Right lobe of liver (tissue), 6 donors: ENCODE results near the gene IL15RA. TPM values are rescaled to one million over a fixed set of nuclear protein-coding genes. Genes with fewer than 3 reads are reported as not detected.

Source experiments
- ATAC-seq, 4 donors: fragments of 200-7000 bp; cut with Tn5 transposase; one replicate each; pipeline ENCODE4 v1.9.1; 2020; ENCODE audit warnings: mild to moderate bottlenecking in 4 of 4, moderate library complexity in 4 of 4
- DNase-seq, 3 donors: peaks; one replicate each; pipeline ENCODE4 v3.0.0-alpha.2; 2020
- H3K27ac ChIP-seq, 3 donors: fragments of 200-600 bp; one replicate each; pipeline ENCODE4 v1.8.0; 2022
- H3K27me3 ChIP-seq, 2 donors: fragments of 200-600 bp; one replicate each; pipeline ENCODE4 v1.8.0; 2022
- H3K36me3 ChIP-seq, 4 donors: fragments of 200-600 bp; sonication (generic) in 1 of 4; one replicate each; pipeline versions ENCODE4 v1.5.1 to v1.8.0; 2017 to 2022; ENCODE audit warnings: control low read depth in 1 of 4
- H3K4me1 ChIP-seq, 4 donors: fragments of 200-600 bp; sonication (generic) in 1 of 4; one replicate each; pipeline versions ENCODE4 v1.5.1 to v1.8.0; 2017 to 2022; ENCODE audit warnings: control low read depth in 1 of 4
- H3K4me3 ChIP-seq, 3 donors: fragments of 200-600 bp; one replicate each; pipeline ENCODE4 v1.8.0; 2022
- H3K9me3 ChIP-seq, 4 donors: fragments of 200-600 bp; sonication (generic) in 1 of 4; one replicate each; pipeline versions ENCODE4 v1.5.1 to v1.8.0; 2017 to 2022; ENCODE audit warnings: control low read depth in 1 of 4
- POLR2A ChIP-seq: fragments of 450-650 bp; IDR thresholded peaks from one replicate; pipeline ENCODE4 v1.6.1; 2017; ENCODE audit warnings: antibody characterized with exemption, mild to moderate bottlenecking
- WGBS: methylation state at CpG from one replicate; pipeline ENCODE4 v1.1.6; 2018; ENCODE audit warnings: low coverage, low lambda C conversion rate; ENCODE audit not compliant: insufficient coverage; ENCODE audit errors: missing lambda C conversion rate; 5-methylcytosine and 5-hydroxymethylcytosine counted together
- intact Hi-C, 2 donors: fragments of 100-400 bp; cut with DNase I; formaldehyde crosslinking; loops; one replicate each; pipeline versions ENCODE4 v1.11.2 to v1.14.1; 2022
- total RNA-seq, 6 experiments: library from RNA; depleted of rRNA in 2 of 6; stranded (reverse); fragments of >200 nt in 2 of 6; fragmentation: NEBNext Ultra II Directional in 3 of 6; extraction: Animal tissue kit (Norgen Biotek cat#: 25700) in 3 of 6; gene quantifications; one replicate each; pipeline versions ENCODE4 v1.1.0 to v1.2.4, GENCODE V29; 2016 to 2023
- TF ChIP-seq, protein P1 (sequence below), 4 donors: fragments of 200-600 bp in 3 of 4; fragments of 450-650 bp in 1 of 4; IDR thresholded peaks; one replicate each; pipeline versions ENCODE4 v1.5.1 to v1.8.0; 2016 to 2022; ENCODE audit warnings: antibody characterized with exemption in 4 of 4, mild to moderate bottlenecking in 2 of 4
- donor health status: DM: no; HTN: yes; CAD: no.
- donor health status: DM: no; HTN: no; CAD: no.
- donor health status: DM: no; HTN: no; CAD: no.
- donor health status: DM: no; HTN: yes; CAD: no.
- donor health status: DM: no; HTN: yes; CAD: no.

IL15RA gene
- total RNA-seq, 6 experiments from 2014 or later: 6.2 to 42.7 (median 13.3) TPM

DNA sequence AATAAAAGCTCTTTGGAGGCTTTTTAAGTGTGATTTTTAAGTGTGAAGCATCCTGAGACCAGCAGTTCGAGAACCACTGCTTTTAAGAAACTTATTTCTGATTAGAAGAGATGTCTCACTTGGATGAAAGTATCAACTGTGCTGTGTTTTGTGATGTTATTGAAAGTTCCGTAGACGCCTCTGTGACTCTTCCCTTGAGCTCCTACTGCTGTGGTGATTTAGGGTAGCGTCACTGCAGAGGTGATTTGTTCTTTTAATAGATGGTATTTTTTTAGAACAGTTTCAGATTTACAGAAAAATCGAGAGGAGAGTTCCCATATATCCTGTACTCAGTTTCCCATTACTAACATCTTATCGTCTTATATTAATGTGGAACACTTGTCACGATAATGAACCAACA, 57.8 kb downstream of the IL15RA start:
- DNase-seq (no peak), ATAC-seq (no peak)
- no peak overlapping the region for H3K4me3 ChIP-seq
- H3K4me1 ChIP-seq: no peaks in the 10 kb centered on the region
- no peak for TF ChIP-seq POLR2A
- TF ChIP-seq, protein P1, sequence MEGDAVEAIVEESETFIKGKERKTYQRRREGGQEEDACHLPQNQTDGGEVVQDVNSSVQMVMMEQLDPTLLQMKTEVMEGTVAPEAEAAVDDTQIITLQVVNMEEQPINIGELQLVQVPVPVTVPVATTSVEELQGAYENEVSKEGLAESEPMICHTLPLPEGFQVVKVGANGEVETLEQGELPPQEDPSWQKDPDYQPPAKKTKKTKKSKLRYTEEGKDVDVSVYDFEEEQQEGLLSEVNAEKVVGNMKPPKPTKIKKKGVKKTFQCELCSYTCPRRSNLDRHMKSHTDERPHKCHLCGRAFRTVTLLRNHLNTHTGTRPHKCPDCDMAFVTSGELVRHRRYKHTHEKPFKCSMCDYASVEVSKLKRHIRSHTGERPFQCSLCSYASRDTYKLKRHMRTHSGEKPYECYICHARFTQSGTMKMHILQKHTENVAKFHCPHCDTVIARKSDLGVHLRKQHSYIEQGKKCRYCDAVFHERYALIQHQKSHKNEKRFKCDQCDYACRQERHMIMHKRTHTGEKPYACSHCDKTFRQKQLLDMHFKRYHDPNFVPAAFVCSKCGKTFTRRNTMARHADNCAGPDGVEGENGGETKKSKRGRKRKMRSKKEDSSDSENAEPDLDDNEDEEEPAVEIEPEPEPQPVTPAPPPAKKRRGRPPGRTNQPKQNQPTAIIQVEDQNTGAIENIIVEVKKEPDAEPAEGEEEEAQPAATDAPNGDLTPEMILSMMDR (IDR thresholded peaks at IDR 0.05): no peak
- intact Hi-C loops: no loop called here
- H3K36me3 ChIP-seq: peaks cover 18 to 95% (median 50%) of the 10 kb centered on the region in 4 donors
- WGBS: 98% methylated on average over 7 of the region's 7 CpGs
- no peaks in the 10 kb centered on the region for H3K27me3 ChIP-seq
- H3K27ac ChIP-seq: no peak overlapping the region
- H3K9me3 ChIP-seq: no peaks in the 10 kb centered on the region

GRCh38 chr10:5918763-5919162, 58.6 kb downstream of the IL15RA start:
- intact Hi-C loops: no loop called here
- ATAC-seq (no peak), DNase-seq (no peak)
- no peaks in the 10 kb centered on the region for H3K27me3 ChIP-seq
- no peak for TF ChIP-seq POLR2A
- TF ChIP-seq, protein P1 (IDR thresholded peaks at IDR 0.05): no peak
- H3K36me3 ChIP-seq: peaks cover 19 to 96% (median 50%) of the 10 kb centered on the region in 4 donors
- H3K27ac ChIP-seq: no peak overlapping the region
- no peaks in the 10 kb centered on the region for H3K9me3 ChIP-seq
- WGBS: 92% methylated on average over 4 of the region's 4 CpGs
- H3K4me1 ChIP-seq: no peaks in the 10 kb centered on the region
- no peak overlapping the region for H3K4me3 ChIP-seq

GRCh38 chr10:5917305-5917704, 60.0 kb downstream of the IL15RA start:
- Histone ChIP-seq H3K36me3 (peaks cover 19 to 95% (median 45%) of the 10 kb centered on the region in 4 donors), H3K27me3 (no peaks in the 10 kb centered on the region), H3K4me1 (no peaks in the 10 kb centered on the region), H3K27ac (no peak overlapping the region), H3K9me3 (no peaks in the 10 kb centered on the region), H3K4me3 (no peak overlapping the region)
- ATAC-seq (no peak), DNase-seq (no peak)
- intact Hi-C loops: no loop called here
- 100% methylated on average over 1 of the region's 13 CpGs for WGBS
- no peak for TF ChIP-seq POLR2A
- TF ChIP-seq, protein P1 (IDR thresholded peaks at IDR 0.05): no peak

- intact Hi-C loops: no loop called here
- no peak overlapping the region for H3K27ac ChIP-seq
- ATAC-seq (no peak), DNase-seq (no peak)
- no peaks in the 10 kb centered on the region for H3K27me3 ChIP-seq
- no peaks in the 10 kb centered on the region for H3K4me1 ChIP-seq
- H3K9me3 ChIP-seq: no peaks in the 10 kb centered on the region
- no peak overlapping the region for H3K4me3 ChIP-seq
- 95% methylated on average over 4 of the region's 14 CpGs for WGBS
- peaks cover 19 to 95% (median 46%) of the 10 kb centered on the region in 4 donors for H3K36me3 ChIP-seq
- TF ChIP-seq POLR2A: no peak
- TF ChIP-seq, protein P1 (IDR thresholded peaks at IDR 0.05): no peak
These were observed 61.9 kb downstream of the IL15RA start for GRCh38 chr10:5915451-5915850.

- 93% methylated on average over 4 of the region's 4 CpGs for WGBS
- DNase-seq (no peak), ATAC-seq (no peak)
- H3K27ac ChIP-seq: no peak overlapping the region
- no peaks in the 10 kb centered on the region for H3K27me3 ChIP-seq
- intact Hi-C loops: no loop called here
- H3K4me3 ChIP-seq: no peak overlapping the region
- TF ChIP-seq, protein P1 (IDR thresholded peaks at IDR 0.05): no peak
- no peak for TF ChIP-seq POLR2A
- peaks cover 11 to 95% (median 53%) of the 10 kb centered on the region in 4 donors for H3K36me3 ChIP-seq
- no peaks in the 10 kb centered on the region for H3K9me3 ChIP-seq
- no peaks in the 10 kb centered on the region for H3K4me1 ChIP-seq
These were observed 63.6 kb downstream of the IL15RA start for GRCh38 chr10:5913736-5914135.
